HEK293T (cell line): ENCODE data around the gene CGB3.
"Not testable (repeated sequence)": the region's sequence is repeated elsewhere in the genome, so short reads cannot be mapped to it uniquely, and the experiment has no call there.

Experiments used
- CTCF ChIA-PET: fragments of 350-600 bp; formaldehyde crosslinking; extraction: SDS; loops from one replicate; lab custom pipeline; 2021; ENCODE audit warnings: antibody characterized with exemption, inconsistent platforms; lab: Yijun Ruan, JAX
- POLR2A ChIA-PET: fragments of 350-600 bp; formaldehyde crosslinking; extraction: SDS; loops from one replicate; lab custom pipeline; 2020; ENCODE audit warnings: antibody characterized with exemption, inconsistent platforms; lab: Yijun Ruan, JAX
- DNase-seq: peaks from one replicate; pipeline ENCODE4 v3.0.0; 2012; ENCODE audit warnings: mixed read lengths; ENCODE audit errors: extremely low spot score
- CTBP1 ChIP-seq: fragments of 450-650 bp; IDR thresholded peaks from 2 replicates; pipeline ENCODE4 v1.6.1; 2016; ENCODE audit warnings: borderline replicate concordance
- ELF4 ChIP-seq: fragments of 450-650 bp; IDR thresholded peaks from 2 replicates; pipeline ENCODE4 v1.6.1; 2017; ENCODE audit warnings: antibody characterized with exemption
- FOXA1 ChIP-seq: fragments of 450-650 bp; IDR thresholded peaks from 2 replicates; pipeline ENCODE4 v1.6.1; 2016; ENCODE audit warnings: mild to moderate bottlenecking
- FOXK2 ChIP-seq: fragments of 450-650 bp; IDR thresholded peaks from 2 replicates; pipeline ENCODE4 v1.6.1; 2016; ENCODE audit warnings: mild to moderate bottlenecking
- FOXM1 ChIP-seq: fragments of 450-650 bp; IDR thresholded peaks from 2 replicates; pipeline ENCODE4 v1.6.1; 2017; ENCODE audit warnings: mild to moderate bottlenecking, borderline replicate concordance
- LEF1 ChIP-seq: fragments of 450-650 bp; IDR thresholded peaks from 2 replicates; pipeline ENCODE4 v1.6.1; 2017; ENCODE audit warnings: mild to moderate bottlenecking, borderline replicate concordance
- NFRKB ChIP-seq: fragments of 450-650 bp; IDR thresholded peaks from 2 replicates; pipeline ENCODE4 v1.6.1; 2016; ENCODE audit warnings: mild to moderate bottlenecking, moderate library complexity
- PKNOX1 ChIP-seq: fragments of 450-650 bp; IDR thresholded peaks from 2 replicates; pipeline ENCODE4 v1.6.1; 2016
- SP1 ChIP-seq: fragments of 450-650 bp; IDR thresholded peaks from 2 replicates; pipeline ENCODE4 v1.6.1; 2017
- SUZ12 ChIP-seq: fragments of 450-650 bp; IDR thresholded peaks from 2 replicates; pipeline ENCODE4 v1.6.1; 2016; ENCODE audit warnings: mild to moderate bottlenecking
- TARDBP ChIP-seq: fragments of 450-650 bp; IDR thresholded peaks from 2 replicates; pipeline ENCODE4 v1.6.1; 2016
- ZNF384 ChIP-seq: fragments of 450-650 bp; IDR thresholded peaks from 2 replicates; pipeline ENCODE4 v1.6.1; 2016

CGB3 gene

GRCh38 chr19:49038111-49038510 is 14.0 kb upstream of the CGB3 start:
- DNase-seq, POLR2A ChIA-PET: not testable (repeated sequence)
- CTCF ChIA-PET, result interaction anchor here (1.1 kb wide), 1 partner anchor 18 kb away, joined by 3 read pairs; no protein-coding TSS in a partner anchor

GRCh38 chr19:49036815-49037214 is 12.7 kb upstream of the CGB3 start, which contains the start of gene CGB1:
Gene CGB1 (minus strand): TSS chr19:49036895. CDS start chr19:49036711, 184 bp downstream.
- CTCF ChIA-PET, POLR2A ChIA-PET: not testable (repeated sequence)
- peak; percentile 53 for DNase-seq

- POLR2A ChIA-PET, DNase-seq: not testable (repeated sequence)
- CTCF ChIA-PET, result interaction anchor here (0.6 kb wide), 1 partner anchor 162 kb away, joined by 4 read pairs; no protein-coding TSS in a partner anchor
Measured at GRCh38 chr19:49031642-49032301, 7.6 kb upstream of the CGB3 start, which contains the start of gene CGB2. Gene CGB2 (plus strand): TSS chr19:49031890. CDS start chr19:49032096, 206 bp downstream.

- POLR2A ChIA-PET, DNase-seq, CTCF ChIA-PET: not testable (repeated sequence)
Measured at GRCh38 chr19:49030323-49030722, 6.2 kb upstream of the CGB3 start.

GRCh38 chr19:49029749-49030148 is 5.6 kb upstream of the CGB3 start:
- CTCF ChIA-PET, DNase-seq, POLR2A ChIA-PET: not testable (repeated sequence)

- POLR2A ChIA-PET, DNase-seq, CTCF ChIA-PET: not testable (repeated sequence)
Measured at GRCh38 chr19:49028686-49029085, 4.6 kb upstream of the CGB3 start.

- CTCF ChIA-PET, POLR2A ChIA-PET, DNase-seq: not testable (repeated sequence)
Measured at GRCh38 chr19:49025599-49025998, 1.5 kb upstream of the CGB3 start.

GRCh38 chr19:49025088-49025487 is 955 bp upstream of the CGB3 start:
- POLR2A ChIA-PET, DNase-seq, CTCF ChIA-PET: not testable (repeated sequence)

- POLR2A ChIA-PET, result interaction anchor here (1.4 kb wide), 1 partner anchor 29 kb away, joined by 5 read pairs; the partner anchor contains the start of genes GYS1 and RUVBL2
- DNase-seq, result no peak
- TF ChIP-seq PKNOX1, result no peak
- no peak for TF ChIP-seq ZNF384
- no peak for TF ChIP-seq SUZ12
- no peak for TF ChIP-seq SP1
- no peak for TF ChIP-seq FOXM1
- TF ChIP-seq NFRKB, result no peak
- TF ChIP-seq TARDBP, result no peak
- TF ChIP-seq LEF1, result no peak
- no peak for TF ChIP-seq CTBP1
- CTCF ChIA-PET, result interaction anchor here (1.0 to 1.3 kb wide), 2 partner anchors 22 to 24 kb away, joined by 4 read pairs; no protein-coding TSS in a partner anchor
Measured at GRCh38 chr19:49022116-49022515, 2.0 kb downstream of the CGB3 start.

- ChIA-PET CTCF (interaction anchor here (0.8 to 2.4 kb wide), 4 partner anchors 21 to 53 kb away, joined by 4 to 9 read pairs (median 4); no protein-coding TSS in a partner anchor), POLR2A (interaction anchor here (1.4 kb wide), 1 partner anchor 28 kb away, joined by 5 read pairs; the partner anchor contains the start of genes GYS1 and RUVBL2)
- TF ChIP-seq CTBP1 (no peak), TARDBP (peak; percentile 45; the same call in 1 of the 2 replicates), FOXA1 (no peak), FOXK2 (no peak), ELF4 (no peak), FOXM1 (no peak), PKNOX1 (no peak), SUZ12 (no peak)
- no peak for DNase-seq
Measured at GRCh38 chr19:49020931-49021895, 2.9 kb downstream of the CGB3 start.
